Erythroblast (primary cell): ENCODE measurements around the gene TMC7.

ENCODE experiments used
- GATA1 ChIP-seq: IDR thresholded peaks from 2 replicates; pipeline ENCODE4 v1.6.1; 2011; ENCODE audit warnings: low read depth, mild to moderate bottlenecking, control low read depth, low read length, moderate library complexity
- POLR2A ChIP-seq: IDR thresholded peaks from 2 replicates; pipeline ENCODE4 v1.6.1; 2011; ENCODE audit warnings: mild to moderate bottlenecking, low read length

- TF ChIP-seq POLR2A (no peak), GATA1 (no peak)
Observed at GRCh38 chr16:19008245-19009169, 24.8 kb downstream of the TMC7 start.
